ENCODE data around the gene AKR1B1. TPM values are rescaled to one million over a fixed set of nuclear protein-coding genes. Genes with fewer than 3 reads are reported as not detected.

The AKR1B1 gene
- polyA plus RNA-seq, 1 of the 3 experiments (the other 2 are of a cell fraction) = 216 TPM

- peaks cover 16 to 26% of the 10 kb centered on the region in 2 experiments for H3K36me3 ChIP-seq (replicated peaks in 1 of 2; ENCODE audit: control insufficient read depth in 1 of 2, insufficient read depth in 2 of 2, low read length in 1 of 2)
- H3K9me3 ChIP-seq = no peaks in the 10 kb centered on the region
- POLR2A ChIA-PET = no interaction called here
- no peak overlapping the region for H3K4me3 ChIP-seq (ENCODE audit: low read depth in 2 of 2, low read length in 1 of 2)
- DNase-seq = no peak
- no peaks in the 10 kb centered on the region for H4K20me1 ChIP-seq (ENCODE audit: insufficient read depth)
- H3K9ac ChIP-seq = no peak overlapping the region
- H2AFZ ChIP-seq (ENCODE audit: low read depth) = no peak overlapping the region
- no peaks in the 10 kb centered on the region for H3F3A ChIP-seq (replicated peaks; ENCODE audit: insufficient read depth)
- CTCF ChIA-PET = interaction anchor here (0.7 to 2.2 kb wide), 4 partner anchors 8 to 21 kb away, joined by 3 to 22 read pairs (median 4); no protein-coding TSS in a partner anchor
- 94% methylated on average over 5 of the region's 5 CpGs for WGBS (ENCODE audit: low lambda C conversion rate)
- H3K9me2 ChIP-seq = no peaks in the 10 kb centered on the region
- H3K79me2 ChIP-seq (ENCODE audit: insufficient read depth) = peaks cover 30% of the 10 kb centered on the region
- peaks cover 6 to 13% of the 10 kb centered on the region in 2 experiments; a peak in 3 of 4 replicates for H3K4me1 ChIP-seq (ENCODE audit: control insufficient read depth in 1 of 2, insufficient read depth in 2 of 2, low read depth in 1 of 2, low read length in 1 of 2)
- H3K27ac ChIP-seq (ENCODE audit: low read depth in 2 of 2, low read length in 1 of 2) = no peak overlapping the region
- no peak for TF ChIP-seq ELF1 (IDR thresholded peaks at IDR 0.05)
- no peak for TF ChIP-seq MEF2A (IDR thresholded peaks at IDR 0.05; ENCODE audit: borderline replicate concordance, low read depth)
- no peak for TF ChIP-seq USF2 (IDR thresholded peaks at IDR 0.05; ENCODE audit: borderline replicate concordance, low read depth, low read length)
- TF ChIP-seq RCOR1 (IDR thresholded peaks at IDR 0.05; ENCODE audit: low read length) = no peak
- no peak for TF ChIP-seq SMC3 (IDR thresholded peaks at IDR 0.05; ENCODE audit: low read depth, low read length)
- TF ChIP-seq RAD21 (IDR thresholded peaks at IDR 0.05; ENCODE audit: low read length) = no peak
- H3K27me3 ChIP-seq (ENCODE audit: insufficient read depth) = no peaks in the 10 kb centered on the region
- no peak overlapping the region for H3K4me2 ChIP-seq
Measured at GRCh38 chr7:134453518-134453917, 5.4 kb downstream of the AKR1B1 start.

- no peaks in the 10 kb centered on the region for H3F3A ChIP-seq (replicated peaks; ENCODE audit: insufficient read depth)
- H3K9me3 ChIP-seq = no peaks in the 10 kb centered on the region
- H4K20me1 ChIP-seq (ENCODE audit: insufficient read depth) = no peaks in the 10 kb centered on the region
- peaks cover 25% of the 10 kb centered on the region for H3K79me2 ChIP-seq (ENCODE audit: insufficient read depth)
- H3K4me3 ChIP-seq (ENCODE audit: low read depth in 2 of 2, low read length in 1 of 2) = no peak overlapping the region
- H3K9me2 ChIP-seq = no peaks in the 10 kb centered on the region
- WGBS (ENCODE audit: low lambda C conversion rate) = 87% methylated on average over 7 of the region's 7 CpGs
- CTCF ChIA-PET = interaction anchor here (1.1 to 2.2 kb wide), 3 partner anchors 20 to 61 kb away, joined by 3 to 22 read pairs (median 4); no protein-coding TSS in a partner anchor
- no peak overlapping the region for H2AFZ ChIP-seq (ENCODE audit: low read depth)
- POLR2A ChIA-PET = no interaction called here
- no peak overlapping the region for H3K27ac ChIP-seq (ENCODE audit: low read depth in 2 of 2, low read length in 1 of 2)
- H3K4me1 ChIP-seq (ENCODE audit: control insufficient read depth in 1 of 2, insufficient read depth in 2 of 2, low read depth in 1 of 2, low read length in 1 of 2) = peaks cover 10 to 13% of the 10 kb centered on the region in 2 experiments; a peak in 3 of 4 replicates
- no peak overlapping the region for H3K4me2 ChIP-seq
- peaks cover 16 to 31% of the 10 kb centered on the region in 2 experiments for H3K36me3 ChIP-seq (replicated peaks in 1 of 2; ENCODE audit: control insufficient read depth in 1 of 2, insufficient read depth in 2 of 2, low read length in 1 of 2)
- no peaks in the 10 kb centered on the region for H3K27me3 ChIP-seq (ENCODE audit: insufficient read depth)
- TF ChIP-seq EP300 (IDR thresholded peaks at IDR 0.05; ENCODE audit: borderline replicate concordance in 1 of 2, low read depth in 1 of 2, low read length in 1 of 2) (no peak), RFX5 (IDR thresholded peaks at IDR 0.05; ENCODE audit: low read length) (no peak), NRF1 (IDR thresholded peaks at IDR 0.05; ENCODE audit: low read depth, low read length) (no peak), CHD2 (IDR thresholded peaks at IDR 0.05; ENCODE audit: low read length, partially characterized antibody) (no peak), JUND (IDR thresholded peaks at IDR 0.05) (no peak), EZH2phosphoT487 (IDR thresholded peaks at IDR 0.05; ENCODE audit: borderline replicate concordance, low read depth) (no peak), TCF12 (IDR thresholded peaks at IDR 0.05) (no peak), FOXJ3 (CRISPR knock-in tag; IDR thresholded peaks at IDR 0.05) (no peak), IRF3 (IDR thresholded peaks at IDR 0.05; ENCODE audit: low read depth, low read length) (no peak), TAF1 (IDR thresholded peaks at IDR 0.05; ENCODE audit: borderline replicate concordance, low read depth, low read length) (no peak)
- no peak for DNase-seq
- no peak overlapping the region for H3K9ac ChIP-seq
Measured at GRCh38 chr7:134452991-134453473, 5.9 kb downstream of the AKR1B1 start.

Measured in SK-N-SH (cell line).